ENCODE measurements around the gene KIF16B. TPM values are rescaled to one million over a fixed set of nuclear protein-coding genes. Genes with fewer than 3 reads are reported as not detected.

The KIF16B gene
- total and polyA plus RNA-seq, 10 of the 15 experiments (the other 5 are each of a cell fraction or from before 2014, with no cell fraction given), result 0.21 to 5.2 (median 3.0) TPM

GRCh38 chr20:16262594-16262993, 310.7 kb downstream of the KIF16B start (continued):
- TF ChIP-seq, protein P1, sequence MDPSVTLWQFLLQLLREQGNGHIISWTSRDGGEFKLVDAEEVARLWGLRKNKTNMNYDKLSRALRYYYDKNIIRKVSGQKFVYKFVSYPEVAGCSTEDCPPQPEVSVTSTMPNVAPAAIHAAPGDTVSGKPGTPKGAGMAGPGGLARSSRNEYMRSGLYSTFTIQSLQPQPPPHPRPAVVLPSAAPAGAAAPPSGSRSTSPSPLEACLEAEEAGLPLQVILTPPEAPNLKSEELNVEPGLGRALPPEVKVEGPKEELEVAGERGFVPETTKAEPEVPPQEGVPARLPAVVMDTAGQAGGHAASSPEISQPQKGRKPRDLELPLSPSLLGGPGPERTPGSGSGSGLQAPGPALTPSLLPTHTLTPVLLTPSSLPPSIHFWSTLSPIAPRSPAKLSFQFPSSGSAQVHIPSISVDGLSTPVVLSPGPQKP (IDR thresholded peaks at IDR 0.05; ENCODE audit: low read depth, low read length), result no peak
- no peak for TF ChIP-seq STAT1 (conservative IDR thresholded peaks at IDR 0.05)
- TF ChIP-seq TCF3 (IDR thresholded peaks at IDR 0.05; ENCODE audit: borderline replicate concordance, insufficient read depth, low read depth, low read length), result no peak
- TF ChIP-seq, protein P2, sequence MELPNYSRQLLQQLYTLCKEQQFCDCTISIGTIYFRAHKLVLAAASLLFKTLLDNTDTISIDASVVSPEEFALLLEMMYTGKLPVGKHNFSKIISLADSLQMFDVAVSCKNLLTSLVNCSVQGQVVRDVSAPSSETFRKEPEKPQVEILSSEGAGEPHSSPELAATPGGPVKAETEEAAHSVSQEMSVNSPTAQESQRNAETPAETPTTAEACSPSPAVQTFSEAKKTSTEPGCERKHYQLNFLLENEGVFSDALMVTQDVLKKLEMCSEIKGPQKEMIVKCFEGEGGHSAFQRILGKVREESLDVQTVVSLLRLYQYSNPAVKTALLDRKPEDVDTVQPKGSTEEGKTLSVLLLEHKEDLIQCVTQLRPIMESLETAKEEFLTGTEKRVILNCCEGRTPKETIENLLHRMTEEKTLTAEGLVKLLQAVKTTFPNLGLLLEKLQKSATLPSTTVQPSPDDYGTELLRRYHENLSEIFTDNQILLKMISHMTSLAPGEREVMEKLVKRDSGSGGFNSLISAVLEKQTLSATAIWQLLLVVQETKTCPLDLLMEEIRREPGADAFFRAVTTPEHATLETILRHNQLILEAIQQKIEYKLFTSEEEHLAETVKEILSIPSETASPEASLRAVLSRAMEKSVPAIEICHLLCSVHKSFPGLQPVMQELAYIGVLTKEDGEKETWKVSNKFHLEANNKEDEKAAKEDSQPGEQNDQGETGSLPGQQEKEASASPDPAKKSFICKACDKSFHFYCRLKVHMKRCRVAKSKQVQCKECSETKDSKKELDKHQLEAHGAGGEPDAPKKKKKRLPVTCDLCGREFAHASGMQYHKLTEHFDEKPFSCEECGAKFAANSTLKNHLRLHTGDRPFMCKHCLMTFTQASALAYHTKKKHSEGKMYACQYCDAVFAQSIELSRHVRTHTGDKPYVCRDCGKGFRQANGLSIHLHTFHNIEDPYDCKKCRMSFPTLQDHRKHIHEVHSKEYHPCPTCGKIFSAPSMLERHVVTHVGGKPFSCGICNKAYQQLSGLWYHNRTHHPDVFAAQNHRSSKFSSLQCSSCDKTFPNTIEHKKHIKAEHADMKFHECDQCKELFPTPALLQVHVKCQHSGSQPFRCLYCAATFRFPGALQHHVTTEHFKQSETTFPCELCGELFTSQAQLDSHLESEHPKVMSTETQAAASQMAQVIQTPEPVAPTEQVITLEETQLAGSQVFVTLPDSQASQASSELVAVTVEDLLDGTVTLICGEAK (IDR thresholded peaks at IDR 0.05; ENCODE audit: borderline replicate concordance), result no peak
- no peak for TF ChIP-seq YBX1 (IDR thresholded peaks at IDR 0.05)
- no peak for TF ChIP-seq SIX5 (IDR thresholded peaks at IDR 0.05; ENCODE audit: low read depth, low read length, severe bottlenecking)

- no peaks in the 10 kb centered on the region for H3K27me3 ChIP-seq (replicated peaks in 1 of 2; ENCODE audit: control insufficient read depth in 2 of 2, insufficient read depth in 2 of 2, low read length in 1 of 2)
- H3K4me2 ChIP-seq (ENCODE audit: control insufficient read depth, insufficient read depth), result no peak overlapping the region
- no peak overlapping the region for H3K4me3 ChIP-seq
- no peak overlapping the region for H3K9ac ChIP-seq (ENCODE audit: control insufficient read depth, insufficient read depth, low read length)
- ATAC-seq (no peak), FAIRE-seq (no peak), DNase-seq (ENCODE audit: low read depth, low spot score) (no peak)
- intact Hi-C loops (cut with micrococcal nuclease; ENCODE audit: unreplicated experiment) (no loop called here), in situ Hi-C loops (cut with MboI) (no loop called here)
- ChIA-PET POLR2A (no interaction called here), RAD21 (ENCODE audit: unreplicated experiment) (interaction anchor here (0.6 kb wide), 1 partner anchor 396 kb away, joined by 3 read pairs; no protein-coding TSS in a partner anchor), SMC1A (ENCODE audit: uncharacterized antibody, unreplicated experiment) (interaction anchor here (0.8 to 2.3 kb wide), 2 partner anchors 11 to 18 kb away, joined by 3 to 10 read pairs; no protein-coding TSS in a partner anchor), CTCF (no interaction called here)
- no peak overlapping the region for H3K27ac ChIP-seq (ENCODE audit: control insufficient read depth, insufficient read depth)
- no peaks in the 10 kb centered on the region for H4K20me1 ChIP-seq (ENCODE audit: control insufficient read depth, insufficient read depth)
- no peaks in the 10 kb centered on the region for H3K36me3 ChIP-seq (ENCODE audit: control insufficient read depth in 2 of 2, insufficient read depth in 2 of 2, low read length in 1 of 2)
- WGBS (ENCODE audit: insufficient coverage, insufficient replicate concordance, low lambda C conversion rate, missing lambda C conversion rate), result 0% methylated on average over 2 of the region's 2 CpGs
- H3K4me1 ChIP-seq (ENCODE audit: control insufficient read depth, insufficient read depth, low read length), result no peaks in the 10 kb centered on the region
- no peaks in the 10 kb centered on the region; the same call in 2 of the 3 replicates for H3K9me3 ChIP-seq (replicated peaks; ENCODE audit: control insufficient read depth, insufficient read depth, low read length)
- no TSS peak for BruUV-seq (replicated peaks)
- H3K79me2 ChIP-seq (ENCODE audit: control insufficient read depth, insufficient read depth, low read length), result no peaks in the 10 kb centered on the region
- H2AFZ ChIP-seq (ENCODE audit: control insufficient read depth, low read depth, low read length), result no peak overlapping the region
- no peak for TF ChIP-seq NR2C1 (IDR thresholded peaks at IDR 0.05)
- TF ChIP-seq STAT3 (IDR thresholded peaks at IDR 0.05; ENCODE audit: low read depth, low read length), result no peak
- no peak for TF ChIP-seq RUNX3 (IDR thresholded peaks at IDR 0.05; ENCODE audit: low read length)
- no peak for TF ChIP-seq SUZ12 (IDR thresholded peaks at IDR 0.05; ENCODE audit: unreplicated experiment)
- TF ChIP-seq ATF2 (IDR thresholded peaks at IDR 0.05; ENCODE audit: low read length), result no peak
- TF ChIP-seq SMAD5 (IDR thresholded peaks at IDR 0.05; ENCODE audit: low read depth), result no peak
- TF ChIP-seq, protein P2 (IDR thresholded peaks at IDR 0.05; ENCODE audit: borderline replicate concordance), result no peak
Observed at GRCh38 chr20:16261733-16262273, 311.4 kb downstream of the KIF16B start.

All from GM12878 (cell line).